Measurements from ENCODE around the gene SLC24A3.

DNA sequence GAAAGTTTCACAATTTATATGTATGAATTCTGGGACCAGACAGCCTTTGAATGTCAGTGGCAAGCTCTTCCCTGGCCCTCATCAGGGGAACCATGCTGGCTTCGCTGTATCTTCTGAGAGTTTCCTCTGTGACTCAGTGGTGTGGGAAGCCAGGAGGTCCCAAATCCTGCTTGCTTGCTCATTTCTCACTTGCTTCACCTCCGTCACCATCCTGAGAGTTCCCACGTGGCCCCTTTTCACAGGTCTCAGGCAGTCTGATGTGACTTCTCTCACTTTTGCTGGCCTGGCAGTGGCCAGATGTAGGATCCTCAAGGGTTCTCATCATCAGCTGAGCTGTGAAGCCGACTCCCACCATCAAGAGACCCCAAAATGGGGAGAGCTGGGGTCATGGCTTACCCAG, 517.2 kb downstream of the SLC24A3 start:
- TF ChIP-seq ZNF621 (tag by site-specific recombination; IDR thresholded peaks at IDR 0.05) (no peak), ZNF623 (tag by site-specific recombination; IDR thresholded peaks at IDR 0.05) (no peak), ZNF501 (tag by site-specific recombination; IDR thresholded peaks at IDR 0.05) (no peak)
- TF ChIP-seq, protein P1, sequence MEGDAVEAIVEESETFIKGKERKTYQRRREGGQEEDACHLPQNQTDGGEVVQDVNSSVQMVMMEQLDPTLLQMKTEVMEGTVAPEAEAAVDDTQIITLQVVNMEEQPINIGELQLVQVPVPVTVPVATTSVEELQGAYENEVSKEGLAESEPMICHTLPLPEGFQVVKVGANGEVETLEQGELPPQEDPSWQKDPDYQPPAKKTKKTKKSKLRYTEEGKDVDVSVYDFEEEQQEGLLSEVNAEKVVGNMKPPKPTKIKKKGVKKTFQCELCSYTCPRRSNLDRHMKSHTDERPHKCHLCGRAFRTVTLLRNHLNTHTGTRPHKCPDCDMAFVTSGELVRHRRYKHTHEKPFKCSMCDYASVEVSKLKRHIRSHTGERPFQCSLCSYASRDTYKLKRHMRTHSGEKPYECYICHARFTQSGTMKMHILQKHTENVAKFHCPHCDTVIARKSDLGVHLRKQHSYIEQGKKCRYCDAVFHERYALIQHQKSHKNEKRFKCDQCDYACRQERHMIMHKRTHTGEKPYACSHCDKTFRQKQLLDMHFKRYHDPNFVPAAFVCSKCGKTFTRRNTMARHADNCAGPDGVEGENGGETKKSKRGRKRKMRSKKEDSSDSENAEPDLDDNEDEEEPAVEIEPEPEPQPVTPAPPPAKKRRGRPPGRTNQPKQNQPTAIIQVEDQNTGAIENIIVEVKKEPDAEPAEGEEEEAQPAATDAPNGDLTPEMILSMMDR (tag by site-specific recombination; IDR thresholded peaks at IDR 0.05), result no peak
